H1 (cell line): ENCODE data around the gene EPB41L4B. TPM values are rescaled to one million over a fixed set of nuclear protein-coding genes. Genes with fewer than 3 reads are reported as not detected.

Experiments used
- CTCF ChIA-PET: fragments of 300-600 bp; sonication (Branson Sonifier 250); formaldehyde crosslinking; loops from one replicate; lab custom pipeline; 2021; ENCODE audit not compliant: partially characterized antibody; lab: Charles Lee
- POLR2A ChIA-PET: fragments of 300-600 bp; sonication (Branson Sonifier 250); formaldehyde crosslinking; loops from one replicate; lab custom pipeline; 2021; ENCODE audit warnings: inconsistent platforms; ENCODE audit not compliant: partially characterized antibody; lab: Charles Lee
- DNase-seq, 2 experiments: peaks; one replicate each; pipeline versions ENCODE4 v3.0.0 to v3.0.0-alpha.2; 2010 to 2022; ENCODE audit warnings: low spot score in 2 of 2, low read depth in 1 of 2, mixed read lengths in 1 of 2
- FAIRE-seq: peaks from 2 replicates; lab custom pipeline; 2011; peaks lifted over from hg19 to GRCh38; lab: Jason Lieb, UNC
- H2AFZ ChIP-seq: 2 replicates; pipeline ENCODE4 v1.8.1; 2012; ENCODE audit warnings: low read length, inconsistent platforms
- H2AK5ac ChIP-seq: 2 replicates; pipeline ENCODE4 v1.6.1; 2013; ENCODE audit warnings: low read depth, low read length
- H2BK120ac ChIP-seq: replicated peaks from 2 replicates; pipeline ENCODE3; 2013; ENCODE audit warnings: low read depth, low read length, inconsistent platforms
- H2BK12ac ChIP-seq: 2 replicates; pipeline ENCODE4 v1.6.1; 2013; ENCODE audit warnings: low read depth, low read length
- H2BK15ac ChIP-seq: 2 replicates; pipeline ENCODE4 v1.6.1; 2013; ENCODE audit warnings: low read length
- H2BK20ac ChIP-seq: 2 replicates; pipeline ENCODE4 v1.6.1; 2013; ENCODE audit warnings: low read length
- H2BK5ac ChIP-seq: 2 replicates; pipeline ENCODE4 v1.6.1; 2013; ENCODE audit warnings: low read depth, low read length
- H3K14ac ChIP-seq: 2 replicates; pipeline ENCODE4 v1.6.1; 2013; ENCODE audit warnings: inconsistent platforms; ENCODE audit not compliant: insufficient read length
- H3K18ac ChIP-seq: 2 replicates; pipeline ENCODE4 v1.6.1; 2013; ENCODE audit warnings: low read length; ENCODE audit errors: extremely low read depth
- H3K23ac ChIP-seq: 2 replicates; pipeline ENCODE4 v1.6.1; 2013; ENCODE audit warnings: inconsistent platforms; ENCODE audit not compliant: insufficient read length
- H3K23me2 ChIP-seq: 2 replicates; pipeline ENCODE4 v1.6.1; 2013; ENCODE audit warnings: low read depth, low read length
- H3K27ac ChIP-seq: 2 replicates; pipeline ENCODE4 v1.6.1; 2011; ENCODE audit warnings: low read depth, low read length, inconsistent platforms
- H3K27me3 ChIP-seq, 4 experiments: replicated peaks in 1 of 4; 1 replicate in 1 of 4; 2 replicates in 3 of 4; pipeline versions ENCODE4 v1.6.1 to v1.8.1; 2011 to 2013; ENCODE audit warnings: low read length in 3 of 4, mild to moderate bottlenecking in 3 of 4, inconsistent platforms in 2 of 4, mixed read lengths in 2 of 4, moderate library complexity in 1 of 4; ENCODE audit not compliant: control insufficient read depth in 3 of 4, insufficient read depth in 3 of 4; ENCODE audit errors: extremely low read depth in 1 of 4
- H3K36me3 ChIP-seq, 4 experiments: 2 replicates each; pipeline versions ENCODE4 v1.6.1 to v1.8.1; 2011 to 2013; ENCODE audit warnings: mild to moderate bottlenecking in 4 of 4, low read length in 3 of 4, moderate library complexity in 2 of 4, control low read depth in 1 of 4, inconsistent platforms in 1 of 4; ENCODE audit not compliant: insufficient read depth in 4 of 4, control insufficient read depth in 2 of 4
- H3K4ac ChIP-seq: replicated peaks from 2 replicates; pipeline ENCODE3; 2013; ENCODE audit warnings: low read length, low read depth, mixed read lengths, inconsistent platforms; ENCODE audit not compliant: insufficient read length
- H3K4me1 ChIP-seq, 4 experiments: replicated peaks in 1 of 4; 1 replicate in 1 of 4; 2 replicates in 3 of 4; pipeline versions ENCODE4 v1.6.1 to v1.8.1; 2011 to 2013; ENCODE audit warnings: low read length in 3 of 4, inconsistent platforms in 2 of 4, mixed read lengths in 1 of 4; ENCODE audit not compliant: insufficient read depth in 4 of 4, control insufficient read depth in 3 of 4
- H3K4me2 ChIP-seq, 2 experiments: 2 replicates each; pipeline versions ENCODE4 v1.6.1 to v1.8.1; 2011 to 2013; ENCODE audit warnings: low read depth in 2 of 2, low read length in 2 of 2, control low read depth in 1 of 2, inconsistent platforms in 1 of 2, mild to moderate bottlenecking in 1 of 2; ENCODE audit not compliant: insufficient read depth in 1 of 2
- H3K4me3 ChIP-seq, 4 experiments: fragments of 200-600, 300-600 bp in 1 of 4; sonication (generic), shearing (Covaris generic), sonication (Bioruptor Twin) in 1 of 4; 2 replicates each; pipeline versions ENCODE4 v1.5.1 to v1.8.1; 2011 to 2016; ENCODE audit warnings: low read length in 4 of 4, low read depth in 3 of 4, control low read depth in 2 of 4, inconsistent platforms in 2 of 4, mild to moderate bottlenecking in 2 of 4, mixed read lengths in 1 of 4, moderate library complexity in 1 of 4; ENCODE audit not compliant: insufficient read depth in 2 of 4; ENCODE audit errors: extremely low read depth in 1 of 4
- H3K56ac ChIP-seq: replicated peaks from 2 replicates; pipeline ENCODE3; 2013; ENCODE audit warnings: low read depth, mild to moderate bottlenecking, mixed read lengths, low read length, inconsistent platforms; ENCODE audit not compliant: insufficient read length
- H3K79me1 ChIP-seq: 2 replicates; pipeline ENCODE4 v1.6.1; 2013; ENCODE audit warnings: low read depth, low read length, control low read depth
- H3K79me2 ChIP-seq, 2 experiments: 2 replicates each; pipeline versions ENCODE4 v1.6.1 to v1.8.1; 2012 to 2013; ENCODE audit warnings: low read length in 2 of 2, mild to moderate bottlenecking in 2 of 2, inconsistent platforms in 1 of 2; ENCODE audit not compliant: insufficient read depth in 2 of 2, control insufficient read depth in 1 of 2
- H3K9ac ChIP-seq, 4 experiments: replicated peaks in 1 of 4; 1 replicate in 1 of 4; 2 replicates in 3 of 4; pipeline versions ENCODE4 v1.6.1 to v1.8.1; 2011 to 2013; ENCODE audit warnings: low read depth in 3 of 4, low read length in 3 of 4, control low read depth in 2 of 4, mild to moderate bottlenecking in 2 of 4, moderate library complexity in 2 of 4, inconsistent platforms in 1 of 4; ENCODE audit errors: extremely low read depth in 1 of 4
- H3K9me3 ChIP-seq, 2 experiments: 2 replicates each; pipeline versions ENCODE4 v1.6.1 to v1.8.1; 2012 to 2013; ENCODE audit warnings: mild to moderate bottlenecking in 2 of 2, moderate library complexity in 2 of 2, control low read depth in 1 of 2, inconsistent platforms in 1 of 2, low read depth in 1 of 2, low read length in 1 of 2, mixed read lengths in 1 of 2; ENCODE audit not compliant: insufficient read depth in 2 of 2
- H4K20me1 ChIP-seq, 2 experiments: replicated peaks in 1 of 2; 2 replicates each; pipeline versions ENCODE3 to v1.8.1; 2011 to 2013; ENCODE audit warnings: inconsistent platforms in 2 of 2, low read length in 2 of 2, mild to moderate bottlenecking in 1 of 2; ENCODE audit not compliant: insufficient read depth in 2 of 2, control insufficient read depth in 1 of 2
- H4K5ac ChIP-seq: 2 replicates; pipeline ENCODE4 v1.6.1; 2013; ENCODE audit warnings: low read length, low read depth, mixed read lengths, inconsistent platforms; ENCODE audit not compliant: insufficient read length
- H4K8ac ChIP-seq: 2 replicates; pipeline ENCODE4 v1.8.0; 2013; ENCODE audit warnings: mild to moderate bottlenecking, moderate library complexity, low read length, inconsistent platforms; ENCODE audit not compliant: insufficient read depth; ENCODE audit errors: extremely low read depth
- H4K91ac ChIP-seq: replicated peaks from 2 replicates; pipeline ENCODE3; 2013; ENCODE audit warnings: low read length, mixed read lengths, inconsistent platforms; ENCODE audit not compliant: insufficient read length
- JUND ChIP-seq: IDR thresholded peaks from 2 replicates; pipeline ENCODE4 v1.6.1; 2011; ENCODE audit warnings: mild to moderate bottlenecking, improper control_type of control experiment, low read length
- KDM1A ChIP-seq: fragments of 200-600, 300-600 bp; sonication (generic); IDR thresholded peaks from 2 replicates; pipeline ENCODE4 v1.7.1; 2016; ENCODE audit warnings: mild to moderate bottlenecking, low read length, borderline replicate concordance
- WGBS, 2 experiments: shearing (Covaris generic) in 1 of 2; methylation state at CpG; one replicate each; pipeline versions ENCODE4 v1.1.6 to v1.1.7; 2013 to 2015; ENCODE audit warnings: low lambda C conversion rate in 2 of 2, mixed read lengths in 2 of 2, inconsistent platforms in 1 of 2, low coverage in 1 of 2, missing lambda C conversion rate in 1 of 2; ENCODE audit not compliant: insufficient replicate concordance in 2 of 2, insufficient coverage in 1 of 2, insufficient read length in 1 of 2; ENCODE audit errors: extremely low coverage in 1 of 2, missing lambda C conversion rate in 1 of 2; 5-methylcytosine and 5-hydroxymethylcytosine counted together
- polyA plus RNA-seq, 7 experiments: library from polyadenylated mRNA; depleted of rRNA in 3 of 7; stranded (reverse) in 5 of 7; unstranded in 2 of 7; fragments of >200 nt in 5 of 7; fragments of 200-250 nt in 2 of 7; gene quantifications; 1 replicate in 5 of 7; 2 replicates in 1 of 7; 4 replicates in 1 of 7; pipeline versions ENCODE4 v1.2.1 to v1.2.3, GENCODE V29; 2011 to 2013; ENCODE audit warnings: missing spikeins in 2 of 7, mixed read lengths in 2 of 7
- total RNA-seq: library from RNA; stranded (reverse); fragmentation: NEBNext Ultra II Directional; extraction: Animal tissue kit (Norgen Biotek cat#: 25700); gene quantifications from 2 replicates; pipeline ENCODE4 v1.2.1, GENCODE V29; 2021

EPB41L4B gene
- total and polyA plus RNA-seq, 2 of the 8 experiments (the other 6 are each of a cell fraction or from before 2014, with no cell fraction given), result 11.9 to 25.0 TPM

DNA sequence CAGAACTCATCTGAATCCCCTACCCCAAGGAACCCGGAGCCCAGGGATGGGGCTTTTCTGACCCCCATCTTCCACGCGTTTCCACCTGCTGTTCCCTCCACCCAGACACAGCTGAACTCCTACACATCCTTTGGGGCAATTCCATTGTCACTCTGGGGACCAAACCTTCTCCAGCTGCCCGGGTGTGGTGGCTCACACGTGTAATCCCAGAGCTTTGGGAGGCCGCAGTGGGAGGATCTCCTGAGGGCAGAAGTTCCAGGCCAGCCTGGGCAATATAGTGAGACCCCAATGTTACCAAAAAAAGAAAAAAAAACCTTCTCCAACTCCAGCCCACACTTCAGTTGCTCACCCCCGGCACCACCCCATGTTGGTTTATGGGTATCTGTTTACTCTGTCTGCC is 8.1 kb downstream of the EPB41L4B start:
- Histone ChIP-seq H3K14ac (no peak overlapping the region), H4K8ac (no peak overlapping the region), H3K79me1 (peaks cover 24% of the 10 kb centered on the region), H2AFZ (no peak overlapping the region), H3K4me3 (no peak overlapping the region), H3K4me2 (peak overlapping the region in 1 of 2 experiments; percentile 23; a peak in 1 of 4 replicates), H3K18ac (no peak overlapping the region), H4K20me1 (peaks cover 8 to 16% of the 10 kb centered on the region in 2 experiments), H3K4me1 (peaks cover 22 to 42% (median 31%) of the 10 kb centered on the region in 4 experiments), H3K23me2 (no peaks in the 10 kb centered on the region; the same call in 1 of the 2 replicates), H3K56ac (no peak overlapping the region), H2BK20ac (no peak overlapping the region), H3K4ac (no peak overlapping the region), H4K5ac (no peak overlapping the region), H2BK12ac (no peak overlapping the region), H2BK120ac (no peak overlapping the region), H3K36me3 (no peaks in the 10 kb centered on the region), H3K9me3 (no peaks in the 10 kb centered on the region), H2BK15ac (no peak overlapping the region), H3K27me3 (no peaks in the 10 kb centered on the region), H3K27ac (no peak overlapping the region), H3K79me2 (peaks cover 36 to 99% of the 10 kb centered on the region in 2 experiments), H3K9ac (no peak overlapping the region), H2BK5ac (0 out of 2 replicates have a peak overlapping the region, but pooled peaks have one; percentile 38), H2AK5ac (no peak overlapping the region), H3K23ac (no peak overlapping the region), H4K91ac (no peak overlapping the region)
- ChIA-PET CTCF (interaction anchor here (0.7 to 2.1 kb wide), 5 partner anchors 9 to 238 kb away, joined by 3 to 16 read pairs (median 4); partner anchors contain the start of gene EPB41L4B), POLR2A (interaction anchor here (0.6 to 1.3 kb wide), 3 partner anchors 8 to 194 kb away, joined by 3 read pairs; no protein-coding TSS in a partner anchor)
- TF ChIP-seq KDM1A (peak; percentile 74; the same call in 1 of the 2 replicates), JUND (no peak)
- WGBS, 2 experiments, result 88% methylated on average over 7 of the region's 7 CpGs; no CpG with 5 or more reads in 1 of the 2 experiments
- DNase-seq (no peak), FAIRE-seq (no peak)
